ENCODE measurements around the gene ABHD12.

Gene ABHD12

DNA sequence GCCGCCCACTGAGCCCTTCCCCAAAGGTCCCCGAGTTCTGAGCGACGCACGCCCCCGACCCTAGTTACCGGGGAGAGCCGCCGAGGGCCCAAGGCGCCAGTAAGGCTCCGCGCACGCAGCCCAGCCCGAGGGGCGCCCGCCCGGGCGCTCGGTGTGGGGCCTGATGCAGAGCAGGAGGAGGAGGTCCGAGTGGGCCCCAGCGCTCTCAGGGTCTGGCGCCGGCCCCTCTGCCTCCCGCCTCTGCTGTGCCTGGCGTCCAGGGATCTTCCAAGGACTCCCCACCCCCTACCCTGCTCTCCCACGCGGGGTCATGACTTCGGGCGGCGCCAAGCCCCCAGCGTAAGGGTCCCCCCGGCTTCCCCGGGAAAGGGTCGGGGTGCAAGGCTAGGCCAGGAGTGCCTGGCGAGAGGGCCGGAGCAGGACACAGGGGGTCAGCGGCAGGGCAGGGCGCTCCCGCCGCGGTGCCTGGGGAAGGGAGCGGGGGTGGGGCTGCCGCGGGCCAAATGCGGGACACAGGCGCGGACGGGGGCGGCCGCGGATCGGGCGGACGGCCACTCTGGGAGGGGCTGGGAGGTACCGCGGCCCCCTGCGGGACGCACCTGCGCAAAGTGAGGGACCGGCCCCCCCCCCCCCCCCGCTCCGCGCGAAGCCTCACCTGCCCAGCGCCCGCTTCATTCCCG, 637 bp downstream of the ABHD12 start:
- no peaks in the 10 kb centered on the region for H3K9me2 ChIP-seq (ENCODE audit: low read depth, low read length)
- H3K36me3 ChIP-seq (ENCODE audit: insufficient read depth, low read length) = no peaks in the 10 kb centered on the region; the same call in 1 of the 2 replicates
- H3K27ac ChIP-seq (ENCODE audit: low read depth, low read length, poor library complexity, severe bottlenecking) = peak overlapping the region; percentile 42
- peak overlapping the region; percentile 84 for H3K4me2 ChIP-seq (ENCODE audit: low read length)
- TF ChIP-seq, protein P1, sequence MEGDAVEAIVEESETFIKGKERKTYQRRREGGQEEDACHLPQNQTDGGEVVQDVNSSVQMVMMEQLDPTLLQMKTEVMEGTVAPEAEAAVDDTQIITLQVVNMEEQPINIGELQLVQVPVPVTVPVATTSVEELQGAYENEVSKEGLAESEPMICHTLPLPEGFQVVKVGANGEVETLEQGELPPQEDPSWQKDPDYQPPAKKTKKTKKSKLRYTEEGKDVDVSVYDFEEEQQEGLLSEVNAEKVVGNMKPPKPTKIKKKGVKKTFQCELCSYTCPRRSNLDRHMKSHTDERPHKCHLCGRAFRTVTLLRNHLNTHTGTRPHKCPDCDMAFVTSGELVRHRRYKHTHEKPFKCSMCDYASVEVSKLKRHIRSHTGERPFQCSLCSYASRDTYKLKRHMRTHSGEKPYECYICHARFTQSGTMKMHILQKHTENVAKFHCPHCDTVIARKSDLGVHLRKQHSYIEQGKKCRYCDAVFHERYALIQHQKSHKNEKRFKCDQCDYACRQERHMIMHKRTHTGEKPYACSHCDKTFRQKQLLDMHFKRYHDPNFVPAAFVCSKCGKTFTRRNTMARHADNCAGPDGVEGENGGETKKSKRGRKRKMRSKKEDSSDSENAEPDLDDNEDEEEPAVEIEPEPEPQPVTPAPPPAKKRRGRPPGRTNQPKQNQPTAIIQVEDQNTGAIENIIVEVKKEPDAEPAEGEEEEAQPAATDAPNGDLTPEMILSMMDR (IDR thresholded peaks at IDR 0.05; ENCODE audit: low read length) = no peak
- TF ChIP-seq EZH2 (IDR thresholded peaks at IDR 0.05; ENCODE audit: borderline replicate concordance, low read length) = no peak
- H3K9me3 ChIP-seq (ENCODE audit: low read length) = no peaks in the 10 kb centered on the region
- H4K20me1 ChIP-seq (ENCODE audit: insufficient read depth, low read length) = no peaks in the 10 kb centered on the region
- H3K4me1 ChIP-seq (ENCODE audit: insufficient read depth, low read length, severe bottlenecking) = peaks cover 31% of the 10 kb centered on the region
- no peak overlapping the region for H2AFZ ChIP-seq (ENCODE audit: low read length)
- 0 out of 2 replicates have a peak, but pooled peaks cover 5% of the 10 kb centered on the region for H3F3A ChIP-seq (ENCODE audit: insufficient read depth, low read length)
- H3K9ac ChIP-seq (ENCODE audit: low read length) = peak overlapping the region; percentile 99
- H3K79me2 ChIP-seq (ENCODE audit: insufficient read depth, low read length) = peaks cover 29% of the 10 kb centered on the region
- no peaks in the 10 kb centered on the region for H3K27me3 ChIP-seq (ENCODE audit: insufficient read depth, low read length)
- H3K4me3 ChIP-seq (ENCODE audit: low read depth, low read length, poor library complexity, severe bottlenecking) = peak overlapping the region; percentile 100

DNA sequence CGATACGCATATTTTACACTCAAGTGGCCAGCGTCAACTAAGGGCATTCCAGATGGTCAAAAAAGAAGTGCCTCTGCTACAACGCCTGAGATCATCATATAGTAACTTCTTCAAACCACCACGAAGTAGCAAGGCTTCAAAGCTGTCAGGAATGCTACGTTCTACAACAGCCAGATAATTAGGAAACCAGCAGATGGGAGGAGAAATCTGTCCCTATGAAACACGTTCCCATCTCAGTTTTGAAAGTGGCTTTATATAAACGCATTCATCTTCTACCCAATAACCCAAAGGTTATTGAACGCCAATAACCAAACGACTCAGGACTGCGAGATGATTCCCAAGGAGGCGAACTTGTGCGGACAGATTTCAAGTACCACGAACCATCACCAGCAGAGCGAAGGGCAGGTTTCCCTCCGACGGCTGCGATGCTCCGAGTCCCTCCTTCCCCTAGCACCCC, 1.2 kb downstream of the ABHD12 start:
- H3K79me2 ChIP-seq (ENCODE audit: insufficient read depth, low read length) = peaks cover 32% of the 10 kb centered on the region
- peak overlapping the region; percentile 84 for H3K4me2 ChIP-seq (ENCODE audit: low read length)
- H3F3A ChIP-seq (ENCODE audit: insufficient read depth, low read length) = 0 out of 2 replicates have a peak, but pooled peaks cover 5% of the 10 kb centered on the region
- no peaks in the 10 kb centered on the region for H3K9me3 ChIP-seq (ENCODE audit: low read length)
- H3K9ac ChIP-seq (ENCODE audit: low read length) = peak overlapping the region; percentile 99
- H4K20me1 ChIP-seq (ENCODE audit: insufficient read depth, low read length) = no peaks in the 10 kb centered on the region
- H2AFZ ChIP-seq (ENCODE audit: low read length) = no peak overlapping the region
- H3K36me3 ChIP-seq (ENCODE audit: insufficient read depth, low read length) = no peaks in the 10 kb centered on the region; the same call in 1 of the 2 replicates
- TF ChIP-seq EZH2 (IDR thresholded peaks at IDR 0.05; ENCODE audit: borderline replicate concordance, low read length) = no peak
- TF ChIP-seq, protein P1 (IDR thresholded peaks at IDR 0.05; ENCODE audit: low read length) = no peak
- H3K9me2 ChIP-seq (ENCODE audit: low read depth, low read length) = no peaks in the 10 kb centered on the region
- no peak overlapping the region for H3K27ac ChIP-seq (ENCODE audit: low read depth, low read length, poor library complexity, severe bottlenecking)
- peak overlapping the region; percentile 100 for H3K4me3 ChIP-seq (ENCODE audit: low read depth, low read length, poor library complexity, severe bottlenecking)
- no peaks in the 10 kb centered on the region for H3K27me3 ChIP-seq (ENCODE audit: insufficient read depth, low read length)
- H3K4me1 ChIP-seq (ENCODE audit: insufficient read depth, low read length, severe bottlenecking) = peaks cover 31% of the 10 kb centered on the region

DNA sequence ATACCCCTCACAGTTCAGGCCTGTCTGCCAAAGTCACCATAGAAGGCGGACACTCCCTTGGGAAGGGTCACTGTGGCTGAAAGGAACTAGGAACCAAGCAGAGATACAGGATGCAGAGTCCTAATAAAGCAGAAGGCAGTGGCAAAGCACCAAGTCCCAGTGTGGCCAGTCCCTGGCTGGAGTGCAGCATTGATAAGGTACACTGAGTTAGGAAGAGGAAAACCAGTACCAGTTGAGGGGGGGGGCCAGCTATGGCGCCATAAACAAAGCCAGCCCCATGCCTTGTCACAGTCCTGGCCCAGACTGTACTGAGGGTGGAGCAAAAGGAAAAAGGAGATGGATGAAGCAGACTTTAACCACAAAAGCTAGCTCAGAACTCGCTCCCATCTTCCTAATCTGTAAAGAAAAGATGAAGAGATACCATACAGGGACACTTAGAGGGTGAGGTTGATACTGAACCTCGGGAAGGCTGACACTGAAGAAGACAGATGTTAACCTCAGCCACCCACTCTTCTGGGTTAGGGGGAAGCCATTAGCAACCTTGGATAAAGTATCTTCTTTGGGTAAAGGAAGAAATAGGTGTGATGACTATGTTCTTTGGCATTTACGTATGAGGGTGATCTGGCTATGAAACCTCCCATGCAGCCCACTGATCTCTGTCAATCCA, 7.8 kb downstream of the ABHD12 start:
- Histone ChIP-seq H3K9ac (ENCODE audit: low read length) (no peak overlapping the region), H3F3A (ENCODE audit: insufficient read depth, low read length) (no peaks in the 10 kb centered on the region), H3K27ac (ENCODE audit: low read depth, low read length, poor library complexity, severe bottlenecking) (no peak overlapping the region), H3K79me2 (ENCODE audit: insufficient read depth, low read length) (peaks cover 55% of the 10 kb centered on the region), H4K20me1 (ENCODE audit: insufficient read depth, low read length) (no peaks in the 10 kb centered on the region), H3K4me3 (ENCODE audit: low read depth, low read length, poor library complexity, severe bottlenecking) (no peak overlapping the region), H3K4me1 (ENCODE audit: insufficient read depth, low read length, severe bottlenecking) (peaks cover 29% of the 10 kb centered on the region), H3K9me3 (ENCODE audit: low read length) (no peaks in the 10 kb centered on the region), H2AFZ (ENCODE audit: low read length) (no peak overlapping the region), H3K9me2 (ENCODE audit: low read depth, low read length) (no peaks in the 10 kb centered on the region), H3K27me3 (ENCODE audit: insufficient read depth, low read length) (no peaks in the 10 kb centered on the region), H3K36me3 (ENCODE audit: insufficient read depth, low read length) (peaks cover 10% of the 10 kb centered on the region; the same call in 1 of the 2 replicates), H3K4me2 (ENCODE audit: low read length) (no peak overlapping the region)
- no peak for TF ChIP-seq EZH2 (IDR thresholded peaks at IDR 0.05; ENCODE audit: borderline replicate concordance, low read length)
- TF ChIP-seq, protein P1 (IDR thresholded peaks at IDR 0.05; ENCODE audit: low read length) = no peak

Data from OCI-LY1 (cell line).